HL-60 (cell line): ENCODE data around the gene MICALL2.

Source experiments
- DNase-seq, 2 experiments: peaks; one replicate each; pipeline ENCODE4 v3.0.0-alpha.2; 2010 to 2020; ENCODE audit warnings: low read depth in 1 of 2, low spot score in 1 of 2
- H3K27ac ChIP-seq: fragments of 250-450 bp; sonication (Bioruptor Pico); replicated peaks from 2 replicates; pipeline ENCODE4 v1.5.1; 2020; ENCODE audit warnings: mild to moderate bottlenecking, moderate library complexity
- H3K27me3 ChIP-seq: fragments of 250-450 bp; sonication (Bioruptor Pico); 2 replicates; pipeline ENCODE4 v1.5.1; 2021; ENCODE audit warnings: mild to moderate bottlenecking, moderate library complexity; ENCODE audit not compliant: insufficient read depth, poor library complexity, severe bottlenecking
- H3K4me3 ChIP-seq: replicated peaks from 2 replicates; pipeline ENCODE4 v1.5.1; 2011; ENCODE audit warnings: mild to moderate bottlenecking, control low read depth, low read length; ENCODE audit not compliant: insufficient read depth
- GABPA ChIP-seq: IDR thresholded peaks from 2 replicates; pipeline ENCODE4 v1.6.1; 2012; ENCODE audit warnings: low read depth
- POLR2AphosphoS5 ChIP-seq: IDR thresholded peaks from 2 replicates; pipeline ENCODE4 v1.6.1; 2012; ENCODE audit warnings: low read depth
- SPI1 ChIP-seq: IDR thresholded peaks from 2 replicates; pipeline ENCODE4 v1.6.1; 2012; ENCODE audit warnings: low read depth, mild to moderate bottlenecking, borderline replicate concordance
- TF ChIP-seq, protein P1 (sequence below): IDR thresholded peaks from one replicate; pipeline ENCODE4 v1.5.1; 2011; ENCODE audit warnings: low read length, control low read depth, inconsistent platforms; ENCODE audit not compliant: insufficient read depth
- TF ChIP-seq, protein P2 (sequence below): IDR thresholded peaks from 2 replicates; pipeline ENCODE4 v1.6.1; 2012; ENCODE audit warnings: low read depth; ENCODE audit not compliant: insufficient replicate concordance

The MICALL2 gene

DNA sequence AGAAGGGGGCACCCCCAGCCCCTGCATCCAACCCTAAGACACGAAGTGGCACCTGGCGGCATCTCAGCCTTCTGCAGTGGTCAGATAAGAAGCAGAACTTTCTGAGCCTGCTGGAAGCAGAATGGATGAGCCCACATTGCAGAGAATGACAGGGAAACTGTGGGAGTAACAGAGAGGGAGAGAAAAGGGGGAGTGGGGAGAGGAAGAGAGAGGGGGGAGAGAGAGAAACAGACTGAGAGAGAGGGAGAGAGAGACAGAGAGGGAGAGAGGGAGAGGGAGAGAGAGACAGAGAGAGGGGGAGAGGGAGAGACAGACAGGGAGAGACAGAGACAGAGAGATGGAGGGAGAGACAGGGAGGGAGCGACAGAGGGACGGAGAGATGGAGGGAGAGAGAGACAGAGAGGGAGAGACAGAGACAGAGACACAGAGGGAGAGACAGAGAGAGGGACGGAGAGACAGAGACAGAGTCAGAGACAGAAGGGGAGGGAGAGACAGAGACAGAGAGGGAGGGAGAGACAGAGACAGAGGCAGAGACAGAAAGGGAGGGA lies 35.9 kb downstream of the MICALL2 start:
- Histone ChIP-seq H3K4me3 (no peak overlapping the region), H3K27ac (no peak overlapping the region), H3K27me3 (peaks cover 10% of the 10 kb centered on the region)
- DNase-seq: no peak
- TF ChIP-seq, protein P1, sequence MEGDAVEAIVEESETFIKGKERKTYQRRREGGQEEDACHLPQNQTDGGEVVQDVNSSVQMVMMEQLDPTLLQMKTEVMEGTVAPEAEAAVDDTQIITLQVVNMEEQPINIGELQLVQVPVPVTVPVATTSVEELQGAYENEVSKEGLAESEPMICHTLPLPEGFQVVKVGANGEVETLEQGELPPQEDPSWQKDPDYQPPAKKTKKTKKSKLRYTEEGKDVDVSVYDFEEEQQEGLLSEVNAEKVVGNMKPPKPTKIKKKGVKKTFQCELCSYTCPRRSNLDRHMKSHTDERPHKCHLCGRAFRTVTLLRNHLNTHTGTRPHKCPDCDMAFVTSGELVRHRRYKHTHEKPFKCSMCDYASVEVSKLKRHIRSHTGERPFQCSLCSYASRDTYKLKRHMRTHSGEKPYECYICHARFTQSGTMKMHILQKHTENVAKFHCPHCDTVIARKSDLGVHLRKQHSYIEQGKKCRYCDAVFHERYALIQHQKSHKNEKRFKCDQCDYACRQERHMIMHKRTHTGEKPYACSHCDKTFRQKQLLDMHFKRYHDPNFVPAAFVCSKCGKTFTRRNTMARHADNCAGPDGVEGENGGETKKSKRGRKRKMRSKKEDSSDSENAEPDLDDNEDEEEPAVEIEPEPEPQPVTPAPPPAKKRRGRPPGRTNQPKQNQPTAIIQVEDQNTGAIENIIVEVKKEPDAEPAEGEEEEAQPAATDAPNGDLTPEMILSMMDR: no peak
- TF ChIP-seq SPI1: no peak
- TF ChIP-seq POLR2AphosphoS5: no peak
- no peak for TF ChIP-seq GABPA
- TF ChIP-seq, protein P2, sequence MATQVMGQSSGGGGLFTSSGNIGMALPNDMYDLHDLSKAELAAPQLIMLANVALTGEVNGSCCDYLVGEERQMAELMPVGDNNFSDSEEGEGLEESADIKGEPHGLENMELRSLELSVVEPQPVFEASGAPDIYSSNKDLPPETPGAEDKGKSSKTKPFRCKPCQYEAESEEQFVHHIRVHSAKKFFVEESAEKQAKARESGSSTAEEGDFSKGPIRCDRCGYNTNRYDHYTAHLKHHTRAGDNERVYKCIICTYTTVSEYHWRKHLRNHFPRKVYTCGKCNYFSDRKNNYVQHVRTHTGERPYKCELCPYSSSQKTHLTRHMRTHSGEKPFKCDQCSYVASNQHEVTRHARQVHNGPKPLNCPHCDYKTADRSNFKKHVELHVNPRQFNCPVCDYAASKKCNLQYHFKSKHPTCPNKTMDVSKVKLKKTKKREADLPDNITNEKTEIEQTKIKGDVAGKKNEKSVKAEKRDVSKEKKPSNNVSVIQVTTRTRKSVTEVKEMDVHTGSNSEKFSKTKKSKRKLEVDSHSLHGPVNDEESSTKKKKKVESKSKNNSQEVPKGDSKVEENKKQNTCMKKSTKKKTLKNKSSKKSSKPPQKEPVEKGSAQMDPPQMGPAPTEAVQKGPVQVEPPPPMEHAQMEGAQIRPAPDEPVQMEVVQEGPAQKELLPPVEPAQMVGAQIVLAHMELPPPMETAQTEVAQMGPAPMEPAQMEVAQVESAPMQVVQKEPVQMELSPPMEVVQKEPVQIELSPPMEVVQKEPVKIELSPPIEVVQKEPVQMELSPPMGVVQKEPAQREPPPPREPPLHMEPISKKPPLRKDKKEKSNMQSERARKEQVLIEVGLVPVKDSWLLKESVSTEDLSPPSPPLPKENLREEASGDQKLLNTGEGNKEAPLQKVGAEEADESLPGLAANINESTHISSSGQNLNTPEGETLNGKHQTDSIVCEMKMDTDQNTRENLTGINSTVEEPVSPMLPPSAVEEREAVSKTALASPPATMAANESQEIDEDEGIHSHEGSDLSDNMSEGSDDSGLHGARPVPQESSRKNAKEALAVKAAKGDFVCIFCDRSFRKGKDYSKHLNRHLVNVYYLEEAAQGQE: no peak

DNA sequence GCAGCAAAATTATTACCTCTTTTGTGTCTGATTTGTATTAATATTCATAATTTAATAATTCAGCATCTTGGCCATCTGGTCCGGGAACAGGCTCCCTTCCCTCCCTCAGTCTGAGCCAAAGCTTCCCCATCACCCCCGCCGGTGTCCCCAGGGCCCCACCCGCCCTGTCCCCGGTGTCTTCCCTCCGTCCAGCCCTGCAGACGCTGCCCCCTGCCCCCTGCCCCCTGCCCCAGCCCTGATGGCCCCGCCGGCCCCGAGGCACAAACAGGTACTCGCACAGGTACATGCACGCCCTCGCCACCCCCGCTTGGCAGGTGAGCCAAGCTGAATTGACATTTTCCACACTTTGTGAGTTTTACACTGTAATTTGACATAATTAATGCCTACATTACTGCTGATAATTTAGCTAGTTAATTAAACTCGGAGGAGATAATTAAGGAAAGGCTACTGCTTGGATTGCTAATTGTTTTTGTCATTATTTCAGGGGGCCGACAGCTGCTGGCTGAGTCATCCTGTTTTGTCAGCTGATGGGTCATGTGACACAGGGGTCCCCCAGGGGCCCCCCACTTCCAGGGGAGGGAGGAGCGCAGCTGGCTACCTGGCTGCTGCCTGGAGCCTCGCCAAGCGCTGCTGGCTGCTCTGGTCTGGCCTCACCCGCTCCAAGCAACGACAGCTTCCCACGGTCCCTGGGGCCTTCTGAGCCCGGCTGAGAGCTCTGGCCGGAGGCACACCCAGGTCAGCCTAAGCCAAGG lies 36.6 kb downstream of the MICALL2 start:
- Histone ChIP-seq H3K27ac (no peak overlapping the region), H3K4me3 (no peak overlapping the region), H3K27me3 (peaks cover 10% of the 10 kb centered on the region)
- no peak for DNase-seq
- no peak for TF ChIP-seq SPI1
- TF ChIP-seq, protein P2: no peak
- TF ChIP-seq POLR2AphosphoS5: no peak
- no peak for TF ChIP-seq GABPA
- TF ChIP-seq, protein P1: no peak

DNA sequence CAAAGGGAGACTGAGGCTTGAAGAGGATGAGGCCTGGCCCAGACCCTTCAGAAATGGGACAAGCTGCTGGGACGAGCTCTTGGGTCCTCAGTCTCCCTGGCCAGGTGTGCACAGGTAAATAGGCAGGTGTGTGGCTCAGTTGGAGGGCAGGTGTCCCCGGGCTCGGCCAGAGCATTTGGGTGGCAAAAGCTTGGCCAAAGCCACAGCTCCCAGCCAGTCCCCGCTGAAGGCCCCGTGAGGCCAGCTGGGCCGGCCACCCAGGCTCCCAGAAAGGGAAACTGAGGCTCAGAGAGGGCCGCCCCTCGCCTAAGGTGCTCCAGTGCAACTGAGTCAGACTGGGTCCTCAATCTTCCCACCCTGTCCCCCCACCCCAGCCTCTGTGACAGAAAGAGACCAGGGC lies 37.3 kb downstream of the MICALL2 start:
- no peak overlapping the region for H3K4me3 ChIP-seq
- peaks cover 11% of the 10 kb centered on the region for H3K27me3 ChIP-seq
- DNase-seq: no peak
- TF ChIP-seq, protein P2: no peak
- no peak for TF ChIP-seq GABPA
- TF ChIP-seq POLR2AphosphoS5: no peak
- TF ChIP-seq, protein P1: no peak
- TF ChIP-seq SPI1: no peak
- H3K27ac ChIP-seq: no peak overlapping the region
